Measurements from ENCODE around the gene KBTBD13.

KBTBD13 gene

DNA sequence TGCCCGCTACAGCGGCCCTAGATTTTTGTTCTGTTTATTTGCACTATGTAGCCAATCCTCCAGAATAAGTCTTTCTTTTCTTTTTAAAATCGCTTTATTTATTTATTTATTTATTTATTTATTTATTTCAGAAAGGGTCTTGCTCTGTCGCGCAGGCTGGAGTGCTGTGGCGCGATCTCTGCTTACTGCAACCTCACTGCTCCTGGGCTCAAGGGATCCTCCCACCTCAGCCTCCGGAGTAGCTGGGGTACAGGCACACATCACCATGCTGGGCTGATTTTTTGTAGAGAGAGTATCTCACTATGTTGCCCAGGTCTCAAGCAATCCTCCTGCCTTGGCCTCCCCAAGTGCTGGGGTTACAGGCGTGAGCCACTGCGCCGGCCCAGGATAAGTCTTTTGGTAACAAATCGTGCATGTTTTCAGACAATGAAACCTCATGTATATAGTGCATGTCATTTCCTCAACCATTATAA lies 46.8 kb upstream of the KBTBD13 start:
- TF ChIP-seq SIN3A (IDR thresholded peaks at IDR 0.05; ENCODE audit: borderline replicate concordance, insufficient read depth, low read length) (no peak), FOXP2 (optimal IDR thresholded peaks at IDR 0.05; ENCODE audit: borderline replicate concordance, extremely low read depth, extremely low read length, insufficient read depth) (no peak), POLR2AphosphoS5 (IDR thresholded peaks at IDR 0.05; ENCODE audit: low read depth, low read length) (no peak), TAF1 (IDR thresholded peaks at IDR 0.05; ENCODE audit: borderline replicate concordance, insufficient read depth, low read length) (no peak)
- TF ChIP-seq, protein P1, sequence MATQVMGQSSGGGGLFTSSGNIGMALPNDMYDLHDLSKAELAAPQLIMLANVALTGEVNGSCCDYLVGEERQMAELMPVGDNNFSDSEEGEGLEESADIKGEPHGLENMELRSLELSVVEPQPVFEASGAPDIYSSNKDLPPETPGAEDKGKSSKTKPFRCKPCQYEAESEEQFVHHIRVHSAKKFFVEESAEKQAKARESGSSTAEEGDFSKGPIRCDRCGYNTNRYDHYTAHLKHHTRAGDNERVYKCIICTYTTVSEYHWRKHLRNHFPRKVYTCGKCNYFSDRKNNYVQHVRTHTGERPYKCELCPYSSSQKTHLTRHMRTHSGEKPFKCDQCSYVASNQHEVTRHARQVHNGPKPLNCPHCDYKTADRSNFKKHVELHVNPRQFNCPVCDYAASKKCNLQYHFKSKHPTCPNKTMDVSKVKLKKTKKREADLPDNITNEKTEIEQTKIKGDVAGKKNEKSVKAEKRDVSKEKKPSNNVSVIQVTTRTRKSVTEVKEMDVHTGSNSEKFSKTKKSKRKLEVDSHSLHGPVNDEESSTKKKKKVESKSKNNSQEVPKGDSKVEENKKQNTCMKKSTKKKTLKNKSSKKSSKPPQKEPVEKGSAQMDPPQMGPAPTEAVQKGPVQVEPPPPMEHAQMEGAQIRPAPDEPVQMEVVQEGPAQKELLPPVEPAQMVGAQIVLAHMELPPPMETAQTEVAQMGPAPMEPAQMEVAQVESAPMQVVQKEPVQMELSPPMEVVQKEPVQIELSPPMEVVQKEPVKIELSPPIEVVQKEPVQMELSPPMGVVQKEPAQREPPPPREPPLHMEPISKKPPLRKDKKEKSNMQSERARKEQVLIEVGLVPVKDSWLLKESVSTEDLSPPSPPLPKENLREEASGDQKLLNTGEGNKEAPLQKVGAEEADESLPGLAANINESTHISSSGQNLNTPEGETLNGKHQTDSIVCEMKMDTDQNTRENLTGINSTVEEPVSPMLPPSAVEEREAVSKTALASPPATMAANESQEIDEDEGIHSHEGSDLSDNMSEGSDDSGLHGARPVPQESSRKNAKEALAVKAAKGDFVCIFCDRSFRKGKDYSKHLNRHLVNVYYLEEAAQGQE (IDR thresholded peaks at IDR 0.05; ENCODE audit: insufficient read depth in 1 of 2, low read depth in 2 of 2, low read length in 2 of 2) = no peak

DNA sequence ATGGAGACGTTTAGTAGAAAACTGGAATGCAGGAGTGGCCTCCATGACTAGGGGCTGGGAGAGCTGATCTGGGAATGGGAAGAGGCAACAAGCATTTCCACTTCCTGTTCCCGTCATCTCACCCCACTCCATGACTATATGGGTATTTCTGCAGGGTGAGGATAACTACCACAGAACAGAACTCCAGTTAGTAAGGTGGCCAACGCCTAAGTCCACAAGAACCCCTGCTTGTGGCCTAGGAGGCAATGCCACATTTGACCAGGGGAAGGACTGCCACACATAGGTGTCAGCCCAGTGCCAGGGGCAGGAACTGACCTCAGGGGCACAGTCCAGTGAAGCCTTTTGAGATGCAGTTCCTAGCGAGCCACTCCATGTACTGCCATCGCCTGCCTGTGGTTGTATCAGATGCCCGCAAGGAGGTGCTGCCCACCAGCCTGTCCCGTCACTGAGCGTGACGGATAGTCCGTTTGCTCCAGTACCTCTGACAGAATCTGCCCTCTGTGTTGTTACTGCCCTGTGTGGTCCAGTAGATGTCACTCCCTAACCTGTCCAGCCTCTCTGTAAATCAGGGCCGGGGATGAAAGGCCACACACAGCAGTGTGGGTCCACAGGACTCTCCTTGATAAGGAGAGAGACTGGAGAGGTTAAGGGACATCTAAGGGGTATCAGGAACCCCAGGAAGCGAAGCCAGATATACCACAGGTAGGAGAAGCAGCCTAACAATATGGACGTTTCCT lies 43.6 kb upstream of the KBTBD13 start:
- TF ChIP-seq, protein P1 (IDR thresholded peaks at IDR 0.05; ENCODE audit: insufficient read depth in 1 of 2, low read depth in 2 of 2, low read length in 2 of 2) = no peak
- TF ChIP-seq FOXP2 (optimal IDR thresholded peaks at IDR 0.05; ENCODE audit: borderline replicate concordance, extremely low read depth, extremely low read length, insufficient read depth) = peak; percentile 76

DNA sequence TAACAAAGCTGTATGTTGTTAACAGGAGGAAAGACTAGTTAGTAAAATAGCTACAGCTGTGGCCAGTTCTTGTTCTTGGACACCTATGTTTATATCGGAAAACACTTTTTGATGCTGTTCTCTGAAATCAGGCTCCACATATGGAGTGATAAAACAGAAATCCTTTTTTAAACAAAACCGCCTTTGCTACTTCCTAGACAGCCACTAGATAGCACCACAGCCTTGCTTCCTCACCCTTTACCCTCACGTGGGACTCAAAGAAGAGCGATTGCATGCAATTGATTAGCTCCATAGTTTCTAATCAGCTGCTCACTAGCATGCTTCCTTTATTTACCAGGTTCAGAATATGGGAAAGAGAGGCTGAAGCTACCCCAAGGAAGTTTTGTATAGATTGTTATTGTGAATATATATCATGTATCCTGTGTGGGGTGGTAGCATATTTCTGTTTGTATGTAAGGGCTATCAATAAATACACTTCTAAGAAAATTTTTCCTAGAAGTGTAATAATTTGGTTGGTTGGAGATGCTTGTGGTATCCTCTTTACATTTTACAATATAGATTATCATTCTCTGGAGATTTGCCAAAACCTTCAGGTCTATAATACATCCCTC lies 42.8 kb upstream of the KBTBD13 start:
- TF ChIP-seq FOXP2 (optimal IDR thresholded peaks at IDR 0.05; ENCODE audit: borderline replicate concordance, extremely low read depth, extremely low read length, insufficient read depth) (no peak), POLR2AphosphoS5 (IDR thresholded peaks at IDR 0.05; ENCODE audit: low read depth, low read length) (no peak), SIN3A (IDR thresholded peaks at IDR 0.05; ENCODE audit: borderline replicate concordance, insufficient read depth, low read length) (no peak), TAF1 (IDR thresholded peaks at IDR 0.05; ENCODE audit: borderline replicate concordance, insufficient read depth, low read length) (no peak)
- TF ChIP-seq, protein P1 (IDR thresholded peaks at IDR 0.05; ENCODE audit: insufficient read depth in 1 of 2, low read depth in 2 of 2, low read length in 2 of 2) = no peak

DNA sequence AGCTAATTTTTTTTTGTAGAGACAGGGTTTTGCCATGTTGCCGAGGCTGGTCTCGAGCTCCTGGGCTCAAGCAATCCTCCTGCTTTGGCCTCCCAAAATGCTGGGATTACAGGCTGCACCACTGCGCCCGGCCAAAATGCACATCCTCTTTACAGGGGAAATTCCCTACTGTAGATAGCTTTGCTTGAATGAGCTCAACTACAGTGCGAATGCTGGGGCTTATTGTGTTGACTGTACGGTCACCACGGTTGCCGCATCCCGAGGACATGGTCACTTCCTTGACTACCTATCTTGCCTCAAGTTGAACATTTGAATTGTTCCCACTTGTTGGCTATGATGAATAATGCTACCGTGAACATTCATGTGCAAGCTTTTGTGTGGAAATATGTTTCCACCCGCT lies 41.8 kb upstream of the KBTBD13 start:
- no peak for TF ChIP-seq TAF1 (IDR thresholded peaks at IDR 0.05; ENCODE audit: borderline replicate concordance, insufficient read depth, low read length)
- TF ChIP-seq, protein P1 (IDR thresholded peaks at IDR 0.05; ENCODE audit: insufficient read depth in 1 of 2, low read depth in 2 of 2, low read length in 2 of 2) = no peak
- no peak for TF ChIP-seq FOXP2 (optimal IDR thresholded peaks at IDR 0.05; ENCODE audit: borderline replicate concordance, extremely low read depth, extremely low read length, insufficient read depth)
- TF ChIP-seq POLR2AphosphoS5 (IDR thresholded peaks at IDR 0.05; ENCODE audit: low read depth, low read length) = no peak
- TF ChIP-seq SIN3A (IDR thresholded peaks at IDR 0.05; ENCODE audit: borderline replicate concordance, insufficient read depth, low read length) = no peak

Data from PFSK-1 (cell line).